Neural progenitor cell (in vitro differentiated cells): ENCODE measurements around the gene PIP4K2C. TPM values are rescaled to one million over a fixed set of nuclear protein-coding genes. Genes with fewer than 3 reads are reported as not detected.
"Not testable (repeated sequence)": the region's sequence is repeated elsewhere in the genome, so short reads cannot be mapped to it uniquely, and the experiment has no call there.

ENCODE experiments used
- DNase-seq: peaks from one replicate; pipeline ENCODE4 v3.0.0-alpha.2; 2016; ENCODE audit warnings: low spot score
- H2AFZ ChIP-seq: fragments of 200-600 bp; sonication (generic); replicated peaks from 2 replicates; pipeline ENCODE4 v1.6.1; 2016; ENCODE audit warnings: antibody characterized with exemption
- H3F3A ChIP-seq: fragments of 200-600 bp; sonication (generic); 2 replicates; pipeline ENCODE4 v1.6.1; 2016; ENCODE audit warnings: antibody characterized with exemption, low read depth
- H3K27ac ChIP-seq: fragments of 200-600 bp; sonication (generic); 2 replicates; pipeline ENCODE4 v1.5.1; 2016; ENCODE audit warnings: mild to moderate bottlenecking
- H3K27me3 ChIP-seq: fragments of 200-600 bp; sonication (generic); 2 replicates; pipeline ENCODE4 v1.6.1; 2016; ENCODE audit warnings: mild to moderate bottlenecking, moderate library complexity
- H3K36me3 ChIP-seq: fragments of 200-600 bp; sonication (generic); 2 replicates; pipeline ENCODE4 v1.5.1; 2016
- H3K4me1 ChIP-seq: fragments of 200-600 bp; sonication (generic); 2 replicates; pipeline ENCODE4 v1.6.1; 2016; ENCODE audit warnings: mixed run types
- H3K4me2 ChIP-seq: fragments of 200-600 bp; sonication (generic); 2 replicates; pipeline ENCODE4 v1.6.1; 2016
- H3K4me3 ChIP-seq: fragments of 200-600 bp; sonication (generic); 2 replicates; pipeline ENCODE4 v1.5.1; 2016
- H3K79me2 ChIP-seq: fragments of 200-600 bp; sonication (generic); 2 replicates; pipeline ENCODE4 v1.6.1; 2016; ENCODE audit warnings: low read depth
- H3K9ac ChIP-seq: fragments of 200-600 bp; sonication (generic); 2 replicates; pipeline ENCODE4 v1.6.1; 2016
- H3K9me3 ChIP-seq: fragments of 200-600 bp; sonication (generic); 2 replicates; pipeline ENCODE4 v1.5.1; 2016; ENCODE audit warnings: low read depth
- H4K20me1 ChIP-seq: fragments of 200-600 bp; sonication (generic); 2 replicates; pipeline ENCODE4 v1.6.1; 2016; ENCODE audit warnings: low read depth
- H3K27ac Mint-ChIP-seq: 3 replicates; pipeline ENCODE4 v1.8.0; 2021; ENCODE audit warnings: mixed read lengths
- H3K27me3 Mint-ChIP-seq: 2 replicates; pipeline ENCODE4 v1.8.0; 2022; ENCODE audit warnings: low read depth, mild to moderate bottlenecking, inconsistent platforms, moderate library complexity, mixed read lengths; ENCODE audit not compliant: insufficient read depth
- H3K36me3 Mint-ChIP-seq: 3 replicates; pipeline ENCODE4 v1.8.0; 2021; ENCODE audit warnings: mixed read lengths
- H3K4me1 Mint-ChIP-seq: 3 replicates; pipeline ENCODE4 v1.8.0; 2021; ENCODE audit warnings: mixed read lengths
- H3K4me3 Mint-ChIP-seq: 3 replicates; pipeline ENCODE4 v1.8.0; 2021; ENCODE audit warnings: mild to moderate bottlenecking, moderate library complexity, mixed read lengths
- H3K9me3 Mint-ChIP-seq: 3 replicates; pipeline ENCODE4 v1.8.0; 2020; ENCODE audit warnings: mixed read lengths
- CTCF ChIP-seq: fragments of 200-600 bp; sonication (generic); IDR thresholded peaks from 2 replicates; pipeline ENCODE4 v1.5.1; 2017; ENCODE audit warnings: antibody characterized with exemption, mild to moderate bottlenecking
- EZH2 ChIP-seq: fragments of 200-600 bp; sonication (generic); IDR thresholded peaks from 2 replicates; pipeline ENCODE4 v1.6.1; 2017; ENCODE audit warnings: antibody characterized with exemption, mild to moderate bottlenecking, moderate library complexity
- EZH2phosphoT487 ChIP-seq: fragments of 200-600 bp; sonication (generic); IDR thresholded peaks from 2 replicates; pipeline ENCODE4 v1.6.1; 2017; ENCODE audit warnings: antibody characterized with exemption
- total RNA-seq: library from RNA; depleted of rRNA; stranded (reverse); fragments of >200 nt; gene quantifications from 2 replicates; pipeline ENCODE4 v1.2.3, GENCODE V29; 2015; ENCODE audit warnings: low replicate concordance

Gene PIP4K2C
- total RNA-seq, 1 donor from 2014 or later: 15.5 TPM

DNA sequence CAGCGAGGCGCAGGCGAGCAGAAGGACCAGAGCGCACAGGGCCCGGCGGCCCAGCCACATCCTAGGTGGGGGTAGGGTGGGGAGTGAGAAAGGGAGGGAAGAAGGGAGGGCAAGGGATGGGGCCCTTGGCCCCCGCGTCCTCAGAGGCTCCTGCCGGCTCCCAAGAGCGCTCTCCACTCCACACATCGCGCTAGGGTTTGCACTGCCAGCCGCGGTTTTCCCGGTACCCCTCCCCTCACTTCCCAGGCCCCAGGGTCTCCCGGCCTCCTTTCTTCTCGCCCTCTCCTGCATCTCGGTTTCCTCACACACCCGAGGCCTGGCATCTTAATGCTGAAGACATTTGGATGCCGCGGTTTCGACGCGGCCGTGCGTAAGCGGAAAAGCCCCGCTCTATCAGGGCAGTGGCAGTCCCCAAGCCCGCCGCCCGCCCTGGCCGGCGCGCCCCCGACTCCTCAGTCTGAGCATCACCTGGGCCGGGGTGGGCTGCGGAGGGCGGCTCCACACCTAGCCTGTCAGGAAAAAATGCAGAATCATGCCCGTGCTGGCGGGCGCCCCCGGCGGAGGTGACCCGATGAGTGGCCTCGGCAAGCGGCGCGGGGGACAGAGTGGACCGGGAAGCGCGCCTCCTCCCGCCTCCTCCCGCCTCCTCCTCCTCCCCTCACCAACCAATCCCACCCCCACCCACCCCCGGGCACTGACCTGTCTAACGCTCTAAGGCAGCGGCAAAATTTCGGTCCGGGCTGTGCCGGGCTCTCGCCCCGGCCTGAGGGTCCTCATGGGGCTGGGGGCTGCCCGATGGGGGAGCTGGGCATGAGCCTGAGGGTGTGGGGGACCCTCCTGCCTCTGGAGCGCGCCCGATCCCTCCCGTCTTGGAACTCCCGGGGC, 41.3 kb downstream of the PIP4K2C start:
- Histone ChIP-seq H3K4me1 (peaks cover 10% of the 10 kb centered on the region), H3K79me2 (no peaks in the 10 kb centered on the region), H3K27me3 (peaks cover 94% of the 10 kb centered on the region), H3K4me2 (peak overlapping the region; percentile 98), H4K20me1 (peaks cover 25% of the 10 kb centered on the region), H3K36me3 (no peaks in the 10 kb centered on the region), H3K27ac (no peak overlapping the region), H3K9ac (no peak overlapping the region), H3K4me3 (peak overlapping the region; percentile 64), H3K9me3 (no peaks in the 10 kb centered on the region), H3F3A (peaks cover 11% of the 10 kb centered on the region), H2AFZ (peak overlapping the region; percentile 90)
- Mint-ChIP-seq H3K36me3 (peaks cover 2% of the 10 kb centered on the region), H3K4me3 (peak overlapping the region; percentile 86), H3K4me1 (peaks cover 11% of the 10 kb centered on the region), H3K27me3 (peaks cover 27% of the 10 kb centered on the region), H3K27ac (no peak overlapping the region), H3K9me3 (no peaks in the 10 kb centered on the region)
- no peak for TF ChIP-seq CTCF
- TF ChIP-seq EZH2: peak; percentile 97
- peak; percentile 79 for TF ChIP-seq EZH2phosphoT487
- DNase-seq: peak; percentile 64

- Histone ChIP-seq H3K4me2 (peak within 1 kb of the TSS; percentile 98), H3K4me3 (peak within 1 kb of the TSS; percentile 64), H3K9ac (no peak within 1 kb of the TSS), H3K4me1 (peaks cover 10% of the 10 kb centered on the region), H2AFZ (peak within 1 kb of the TSS; percentile 90), H3K36me3 (no peaks in the 10 kb centered on the region), H3K27me3 (peaks cover 85% of the 10 kb centered on the region), H4K20me1 (peaks cover 25% of the 10 kb centered on the region), H3K9me3 (no peaks in the 10 kb centered on the region), H3K79me2 (no peaks in the 10 kb centered on the region), H3F3A (peaks cover 11% of the 10 kb centered on the region), H3K27ac (no peak within 1 kb of the TSS)
- Mint-ChIP-seq H3K9me3 (no peaks in the 10 kb centered on the region), H3K27ac (no peak within 1 kb of the TSS), H3K27me3 (peaks cover 27% of the 10 kb centered on the region), H3K4me1 (peaks cover 11% of the 10 kb centered on the region), H3K36me3 (peaks cover 2% of the 10 kb centered on the region), H3K4me3 (peak within 1 kb of the TSS; percentile 86)
- peak; percentile 3 for TF ChIP-seq EZH2phosphoT487
- peak; percentile 77 for TF ChIP-seq CTCF
- TF ChIP-seq EZH2: peak; percentile 65
- peak; percentile 89 for DNase-seq
Measured at GRCh38 chr12:57632958-57633840, 42.2 kb downstream of the PIP4K2C start, which contains the start of gene B4GALNT1. TSS of gene B4GALNT1 (minus strand) at chr12:57633201. CDS start at chr12:57632132, 1,069 bp downstream.

GRCh38 chr12:57636731-57637130, 45.7 kb downstream of the PIP4K2C start:
- not testable (repeated sequence) for H3K27ac ChIP-seq, H3K4me2 ChIP-seq, H2AFZ ChIP-seq, H3K4me1 Mint-ChIP-seq, H3K9ac ChIP-seq, H4K20me1 ChIP-seq, H3K4me3 ChIP-seq, H3K36me3 ChIP-seq, H3K27ac Mint-ChIP-seq, H3K9me3 ChIP-seq, H3K4me3 Mint-ChIP-seq, DNase-seq, H3K9me3 Mint-ChIP-seq, H3K36me3 Mint-ChIP-seq, H3K4me1 ChIP-seq, H3K79me2 ChIP-seq
- peaks cover 11% of the 10 kb centered on the region for H3F3A ChIP-seq
- peaks cover 17% of the 10 kb centered on the region for H3K27me3 Mint-ChIP-seq
- peaks cover 61% of the 10 kb centered on the region for H3K27me3 ChIP-seq
